GM18873 (cell line): ENCODE measurements around the gene DOLK.

ENCODE experiments used
- ATAC-seq: cut with Tn5 transposase; IDR thresholded peaks from one replicate; pipeline ENCODE4 v1.9.1; 2021; ENCODE audit warnings: mild to moderate bottlenecking, moderate library complexity, moderate number of reproducible peaks; ENCODE audit not compliant: unreplicated experiment, low FRiP score

The DOLK gene

GRCh38 chr9:128936171-128936865 is 11.1 kb downstream of the DOLK start:
- ATAC-seq = no peak

DNA sequence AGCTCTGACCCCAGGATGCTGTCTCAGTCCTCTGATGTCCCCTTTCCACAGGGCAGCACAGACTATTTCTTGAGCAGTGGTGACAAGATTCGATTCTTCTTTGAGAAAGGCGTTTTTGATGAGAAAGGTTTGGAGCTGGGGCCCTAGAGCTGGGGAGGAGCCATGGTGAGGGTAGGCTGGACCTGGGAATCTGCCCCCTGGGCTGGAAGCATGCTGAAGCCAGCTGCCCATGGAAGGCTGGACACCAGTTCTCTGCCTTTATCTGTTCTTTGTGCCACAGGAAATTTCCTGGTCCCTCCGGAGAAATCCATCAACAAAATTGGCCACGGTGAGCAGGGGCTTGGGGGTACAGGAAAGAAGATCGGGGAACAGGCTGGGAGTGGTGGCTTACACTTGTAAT is 13.7 kb downstream of the DOLK start:
- no peak for ATAC-seq

DNA sequence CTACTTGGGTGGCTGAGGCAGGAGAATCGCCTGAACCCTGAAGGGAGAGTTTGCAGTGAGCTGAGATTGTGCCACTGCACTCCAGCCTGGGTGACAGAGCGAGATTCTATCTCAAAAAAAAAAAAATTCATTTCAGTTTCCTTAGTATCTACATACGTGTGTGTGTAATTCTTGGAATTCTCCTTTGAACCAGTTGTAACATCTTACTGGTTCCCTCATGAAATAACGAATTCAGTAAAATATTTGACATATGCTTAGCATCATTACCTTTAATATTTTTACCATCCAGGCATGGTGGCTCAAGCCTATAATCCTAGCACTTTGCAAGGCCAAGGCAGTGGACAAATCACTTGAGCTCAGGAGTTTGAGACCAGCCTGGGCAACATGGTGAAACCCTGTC is 17.8 kb downstream of the DOLK start:
- no peak for ATAC-seq

DNA sequence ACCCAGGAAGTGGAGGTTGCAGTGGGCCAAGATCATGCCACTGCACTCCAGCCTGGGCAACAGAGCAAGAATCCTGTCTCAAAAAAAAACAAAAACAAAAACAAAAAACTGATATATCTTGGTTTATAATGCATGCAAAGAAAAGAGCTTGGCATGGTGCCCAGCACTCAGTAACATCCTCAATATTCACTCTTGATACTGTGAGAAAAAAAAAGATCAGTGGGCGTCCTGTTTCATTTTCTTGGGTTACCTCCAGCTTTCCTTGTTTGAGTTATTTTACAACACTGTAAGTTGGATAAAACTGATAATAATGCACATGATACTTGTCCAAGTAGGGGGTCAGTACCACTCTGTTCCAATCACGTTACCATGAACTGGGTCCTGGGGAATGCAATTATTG is 18.8 kb downstream of the DOLK start:
- ATAC-seq = no peak

DNA sequence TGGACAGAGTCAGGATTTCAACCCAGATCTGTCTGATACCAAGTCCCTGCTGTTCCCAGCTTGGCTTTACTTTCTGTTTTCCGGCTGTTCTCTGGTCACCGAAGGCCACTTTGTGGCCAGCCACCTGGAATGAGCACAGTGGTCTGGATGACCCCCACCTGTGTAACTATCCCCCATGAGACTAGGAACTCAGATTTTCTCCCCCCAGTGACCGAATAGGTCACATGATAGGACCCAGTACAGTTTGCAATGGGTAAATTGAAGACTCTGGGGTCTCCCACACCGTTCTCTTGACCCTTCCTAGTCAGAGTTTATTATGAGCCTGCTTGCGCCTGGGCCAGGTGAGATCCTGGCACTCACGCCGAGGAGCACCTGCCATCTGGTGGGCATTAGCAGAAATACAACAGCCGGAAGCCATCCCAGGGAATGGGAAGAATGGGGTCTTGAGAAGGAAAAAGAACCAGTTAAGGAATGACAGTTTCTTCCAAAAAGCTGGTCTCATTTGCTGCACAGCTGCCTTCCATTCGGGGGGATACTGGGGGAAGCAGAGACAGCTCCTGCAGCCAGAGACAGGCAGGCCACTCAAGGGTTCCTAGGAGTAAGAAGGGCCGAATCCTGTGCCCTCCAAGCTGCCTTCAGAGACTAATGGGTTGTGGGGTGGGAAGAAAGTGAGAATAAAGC is 19.5 kb downstream of the DOLK start:
- ATAC-seq = no peak

- no peak for ATAC-seq
Measured at GRCh38 chr9:128923493-128923883, 23.9 kb downstream of the DOLK start.

DNA sequence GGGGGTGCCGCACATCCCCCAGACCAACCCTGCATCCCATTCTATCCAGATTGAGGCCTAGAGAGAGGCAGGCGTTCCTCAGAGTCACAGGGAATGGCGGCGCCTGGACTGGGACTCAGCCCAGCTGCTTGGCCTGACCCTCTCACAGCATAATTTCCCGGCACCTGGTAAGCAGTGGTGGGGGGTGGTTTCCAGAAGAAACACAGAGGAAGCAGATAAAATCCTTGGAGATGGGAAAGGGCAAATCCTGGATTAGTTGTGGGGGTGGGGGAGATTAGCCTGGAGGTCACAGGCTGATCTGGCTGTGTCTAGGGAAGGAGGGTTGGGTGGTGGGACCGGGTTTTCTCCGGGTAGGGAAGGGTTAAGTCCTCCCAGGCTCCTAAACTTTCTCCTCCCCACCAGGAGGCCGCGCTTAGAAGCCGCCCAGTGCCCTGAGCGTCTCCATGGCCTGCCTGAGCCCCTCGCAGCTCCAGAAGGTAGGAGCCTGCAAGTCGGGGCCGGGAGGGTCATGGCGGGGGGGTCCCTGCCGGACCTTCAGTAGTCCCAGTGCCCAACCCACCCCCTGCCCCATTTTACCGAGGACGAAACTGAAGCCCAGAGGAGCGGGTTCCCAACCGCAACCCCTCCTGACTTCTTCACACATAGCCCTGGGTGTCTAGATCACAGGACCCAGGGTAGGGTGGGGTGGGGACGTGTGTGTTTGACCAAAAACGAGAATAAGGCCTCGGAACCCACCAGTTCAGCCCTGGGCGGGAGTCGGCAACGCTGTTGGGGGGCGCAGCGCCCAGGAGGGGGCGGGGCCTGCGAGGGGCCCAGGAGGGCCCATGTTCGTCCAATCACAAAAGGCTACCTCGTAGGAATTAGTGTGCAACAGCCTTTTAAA is 25.3 kb downstream of the DOLK start:
- no peak for ATAC-seq

GRCh38 chr9:128920381-128921058 is 26.9 kb downstream of the DOLK start, which contains the start of gene PHYHD1:
PHYHD1 (plus strand) TSS chr9:128920982; CDS start chr9:128922324, 1,342 bp downstream.
- no peak for ATAC-seq

GRCh38 chr9:128919402-128920089 is 27.9 kb downstream of the DOLK start:
- ATAC-seq = no peak

- no peak for ATAC-seq
Measured at GRCh38 chr9:128918921-128919320, 28.5 kb downstream of the DOLK start.

DNA sequence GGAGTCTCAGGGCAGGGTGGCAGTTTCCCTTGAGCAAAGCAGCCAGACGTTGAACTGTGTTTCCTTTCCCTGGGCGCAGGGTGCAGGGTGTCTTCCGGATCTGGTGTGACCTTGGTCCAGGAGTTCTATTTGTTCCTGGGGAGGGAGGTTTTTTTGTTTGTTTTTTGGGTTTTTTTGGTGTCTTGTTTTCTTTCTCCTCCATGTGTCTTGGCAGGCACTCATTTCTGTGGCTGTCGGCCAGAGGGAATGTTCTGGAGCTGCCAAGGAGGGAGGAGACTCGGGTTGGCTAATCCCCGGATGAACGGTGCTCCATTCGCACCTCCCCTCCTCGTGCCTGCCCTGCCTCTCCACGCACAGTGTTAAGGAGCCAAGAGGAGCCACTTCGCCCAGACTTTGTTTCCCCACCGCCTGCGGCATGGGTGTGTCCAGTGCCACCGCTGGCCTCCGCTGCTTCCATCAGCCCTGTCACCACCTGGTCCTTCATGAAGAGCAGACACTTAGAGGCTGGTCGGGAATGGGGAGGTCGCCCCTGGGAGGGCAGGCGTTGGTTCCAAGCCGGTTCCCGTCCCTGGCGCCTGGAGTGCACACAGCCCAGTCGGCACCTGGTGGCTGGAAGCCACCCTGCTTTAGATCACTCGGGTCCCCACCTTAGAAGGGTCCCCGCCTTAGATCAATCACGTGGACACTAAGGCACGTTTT is 30.1 kb downstream of the DOLK start:
- ATAC-seq = no peak

GRCh38 chr9:128916745-128917144 is 30.7 kb downstream of the DOLK start:
- no peak for ATAC-seq

- no peak for ATAC-seq
Measured at GRCh38 chr9:128916204-128916603, 31.2 kb downstream of the DOLK start.

DNA sequence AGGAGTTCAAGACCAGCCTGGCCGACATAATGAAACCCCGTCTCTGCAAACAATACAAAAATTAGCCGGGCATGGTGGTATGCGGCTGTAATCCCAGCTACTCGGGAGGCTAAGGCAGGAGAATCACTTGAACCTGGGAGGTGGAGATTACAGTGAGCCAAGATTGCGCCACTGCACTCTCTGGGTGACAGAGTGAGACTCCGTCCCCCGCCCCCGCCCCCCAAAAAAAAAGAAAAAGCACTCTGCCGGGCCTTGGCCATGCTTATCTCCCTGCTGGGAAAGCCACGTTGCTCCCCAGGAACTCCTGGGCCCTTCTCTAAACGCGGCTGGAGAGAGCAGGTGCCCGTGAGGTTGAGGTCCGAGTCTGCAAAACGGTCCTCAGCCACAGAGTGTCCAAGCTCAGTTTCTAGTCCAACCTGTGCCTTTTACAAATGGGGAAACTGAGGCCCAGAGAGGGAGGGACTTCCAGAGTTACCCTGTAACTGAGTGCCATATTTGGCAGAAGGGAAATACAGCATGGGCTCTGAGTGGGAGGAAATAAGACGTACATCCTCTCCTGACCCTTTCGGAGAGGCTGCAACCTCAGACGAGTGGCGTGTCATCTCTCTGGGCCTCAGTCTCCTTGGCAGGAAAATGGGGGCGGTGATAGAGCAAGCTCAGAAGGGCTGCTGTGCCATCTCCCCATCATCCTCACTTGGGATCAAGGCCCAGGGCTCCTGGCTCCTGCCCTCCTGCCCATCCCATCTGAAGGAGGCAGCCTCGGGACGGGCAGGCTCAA is 33.2 kb downstream of the DOLK start:
- no peak for ATAC-seq

DNA sequence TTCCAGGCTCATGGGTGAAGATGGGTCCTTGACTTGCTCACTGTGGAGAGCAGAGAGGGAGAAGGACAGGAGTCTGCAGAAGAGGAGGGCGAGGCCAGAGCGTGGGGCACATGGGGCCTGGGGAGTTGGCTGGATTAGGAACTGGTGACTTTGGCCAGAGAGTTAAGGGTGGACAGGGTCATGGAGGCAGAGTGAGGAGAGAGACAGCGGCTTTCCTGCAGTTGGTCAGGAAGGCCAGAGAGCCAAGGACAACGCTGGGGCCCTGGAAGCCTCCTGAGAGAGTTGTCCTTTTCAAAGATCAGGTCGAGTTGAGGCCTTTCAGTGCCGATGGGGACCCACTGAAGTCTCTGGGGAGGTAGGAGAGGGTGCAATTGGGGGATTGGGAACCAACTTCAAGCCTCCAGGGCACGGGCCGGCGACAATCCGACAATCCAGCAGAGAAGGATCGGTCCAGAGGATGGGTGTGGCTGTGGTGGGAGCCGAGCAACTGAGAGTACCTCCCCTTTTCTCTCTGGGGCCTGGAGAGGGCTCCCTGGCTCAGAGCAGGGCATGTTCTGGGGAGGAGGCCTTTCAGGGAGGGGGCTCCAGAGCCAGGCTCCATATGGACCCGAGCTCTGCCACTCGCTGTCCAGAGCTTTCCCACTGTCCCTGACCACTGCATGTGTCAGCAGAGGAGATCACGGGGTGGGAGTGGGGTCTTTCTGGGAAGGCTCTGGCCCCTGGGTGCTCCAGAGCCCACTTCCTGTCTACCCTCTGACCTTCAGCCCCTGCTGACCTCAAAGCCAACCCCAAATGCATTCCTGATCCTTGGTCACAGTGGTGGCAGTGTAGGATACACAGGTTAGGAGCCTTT is 34.1 kb downstream of the DOLK start:
- ATAC-seq = no peak

GRCh38 chr9:128912270-128912853 is 35.0 kb downstream of the DOLK start:
- ATAC-seq = no peak

DNA sequence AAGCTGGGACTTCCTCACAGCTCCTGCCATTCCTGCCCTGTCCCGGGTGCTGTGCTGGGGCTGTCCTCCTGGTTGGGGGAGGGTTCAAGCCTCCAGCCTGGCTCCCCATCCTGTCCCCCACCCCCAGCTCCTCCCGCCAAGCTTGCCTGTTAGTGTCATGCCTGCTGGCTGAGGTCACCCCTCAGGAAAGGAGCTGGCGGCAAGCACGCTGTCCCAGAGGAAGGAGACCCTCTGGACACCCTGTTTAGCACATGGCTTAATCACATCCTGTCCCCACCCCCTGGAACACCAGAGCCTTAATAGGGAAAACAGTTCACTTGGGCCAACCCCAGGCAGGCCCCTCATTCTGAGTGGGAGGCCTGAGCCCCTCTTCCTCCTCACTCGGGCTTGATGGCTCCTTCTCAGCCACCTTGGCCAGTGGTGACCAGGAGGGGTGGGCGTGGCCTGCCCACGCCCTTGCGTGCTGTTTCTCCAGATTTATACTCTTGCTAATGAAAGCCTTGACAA is 35.8 kb downstream of the DOLK start:
- no peak for ATAC-seq
